ENCODE results near the gene SKA2. TPM values are rescaled to one million over a fixed set of nuclear protein-coding genes. Genes with fewer than 3 reads are reported as not detected.

SKA2 gene
- total and polyA plus RNA-seq, 2 donors (not counting 1 experiment from before 2014, with no cell fraction given) = 52.9 to 53.7 TPM

DNA sequence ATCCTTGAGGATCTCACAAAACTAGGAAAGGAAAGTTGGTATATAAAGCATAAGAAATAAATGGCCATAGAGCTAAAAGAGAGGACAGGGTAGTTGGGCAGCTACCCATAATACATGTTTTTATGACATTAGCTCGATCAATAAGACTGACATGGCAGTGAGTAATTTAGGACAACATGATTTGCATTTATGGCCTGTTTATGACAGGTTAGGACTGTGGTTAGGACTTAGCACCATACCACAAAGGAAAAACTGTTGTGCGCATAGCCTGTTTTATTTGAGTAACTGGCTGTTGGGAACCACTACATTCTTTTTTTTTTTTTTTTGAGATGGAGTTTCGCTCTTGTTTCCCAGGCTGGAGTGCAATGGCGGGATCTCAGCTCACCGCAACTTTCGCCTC lies 30.3 kb downstream of the SKA2 start:
- Histone ChIP-seq H3K4me3 (replicated peaks in 1 of 4; ENCODE audit: control extremely low read depth in 1 of 4, insufficient read depth in 1 of 4, low read depth in 3 of 4, low read length in 4 of 4) (no peak overlapping the region), H3K27me3 (ENCODE audit: control insufficient read depth, insufficient read depth, low read length) (no peaks in the 10 kb centered on the region), H3K4me2 (ENCODE audit: extremely low read depth, insufficient read depth, low read length) (no peak overlapping the region), H2AFZ (ENCODE audit: low read length) (no peak overlapping the region), H3K4me1 (ENCODE audit: control insufficient read depth, extremely low read depth, insufficient read depth, low read length) (no peaks in the 10 kb centered on the region), H3K36me3 (ENCODE audit: control insufficient read depth, insufficient read depth, low read length) (no peaks in the 10 kb centered on the region), H3K9ac (ENCODE audit: insufficient read depth, low read length) (no peak overlapping the region), H3K27ac (ENCODE audit: insufficient read depth, low read length) (no peak overlapping the region), H3K79me2 (ENCODE audit: control insufficient read depth, insufficient read depth, low read length) (peaks cover 9% of the 10 kb centered on the region), H3K9me3 (ENCODE audit: control insufficient read depth, insufficient read depth, low read depth, low read length) (no peaks in the 10 kb centered on the region), H4K20me1 (ENCODE audit: control insufficient read depth, extremely low read depth, insufficient read depth, low read length) (no peaks in the 10 kb centered on the region)
- no peak for DNase-seq (ENCODE audit: low read depth in 2 of 2)
- TF ChIP-seq, protein P1, sequence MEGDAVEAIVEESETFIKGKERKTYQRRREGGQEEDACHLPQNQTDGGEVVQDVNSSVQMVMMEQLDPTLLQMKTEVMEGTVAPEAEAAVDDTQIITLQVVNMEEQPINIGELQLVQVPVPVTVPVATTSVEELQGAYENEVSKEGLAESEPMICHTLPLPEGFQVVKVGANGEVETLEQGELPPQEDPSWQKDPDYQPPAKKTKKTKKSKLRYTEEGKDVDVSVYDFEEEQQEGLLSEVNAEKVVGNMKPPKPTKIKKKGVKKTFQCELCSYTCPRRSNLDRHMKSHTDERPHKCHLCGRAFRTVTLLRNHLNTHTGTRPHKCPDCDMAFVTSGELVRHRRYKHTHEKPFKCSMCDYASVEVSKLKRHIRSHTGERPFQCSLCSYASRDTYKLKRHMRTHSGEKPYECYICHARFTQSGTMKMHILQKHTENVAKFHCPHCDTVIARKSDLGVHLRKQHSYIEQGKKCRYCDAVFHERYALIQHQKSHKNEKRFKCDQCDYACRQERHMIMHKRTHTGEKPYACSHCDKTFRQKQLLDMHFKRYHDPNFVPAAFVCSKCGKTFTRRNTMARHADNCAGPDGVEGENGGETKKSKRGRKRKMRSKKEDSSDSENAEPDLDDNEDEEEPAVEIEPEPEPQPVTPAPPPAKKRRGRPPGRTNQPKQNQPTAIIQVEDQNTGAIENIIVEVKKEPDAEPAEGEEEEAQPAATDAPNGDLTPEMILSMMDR (conservative IDR thresholded peaks at IDR 0.05 in 1 of 2, IDR thresholded peaks at IDR 0.05 in 1 of 2; ENCODE audit: low read depth in 1 of 2, low read length in 2 of 2) = no peak
- TF ChIP-seq EZH2 (IDR thresholded peaks at IDR 0.05; ENCODE audit: low read length, missing control alignments) = no peak

DNA sequence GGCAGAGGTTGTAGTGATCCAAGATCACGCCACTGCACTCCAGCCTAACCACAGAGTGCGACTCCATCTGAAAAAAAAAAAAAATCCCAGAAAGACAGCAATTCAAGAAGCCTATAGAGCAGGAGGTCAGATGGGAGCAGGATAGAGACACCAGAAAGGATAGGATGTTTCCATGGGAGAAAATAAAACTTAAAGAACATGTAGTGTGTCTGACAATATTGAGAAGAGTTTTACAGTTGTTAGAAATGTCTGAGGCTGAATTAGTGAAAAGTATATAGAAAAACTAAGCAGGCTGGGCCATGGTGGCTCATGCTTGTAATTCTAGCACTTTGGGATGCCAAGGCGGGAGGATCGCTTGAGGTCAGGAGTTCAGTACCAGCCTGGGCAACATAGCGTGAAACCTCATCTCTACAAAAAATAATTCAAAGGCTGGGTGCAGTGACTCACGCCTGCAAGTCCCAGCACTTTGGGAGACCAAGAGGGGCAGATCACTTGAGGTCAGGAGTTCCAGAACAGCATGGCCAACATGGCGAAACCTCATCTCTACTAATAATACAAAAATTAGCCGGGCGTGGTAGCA lies 33.0 kb downstream of the SKA2 start:
- H3K4me3 ChIP-seq (replicated peaks in 1 of 4; ENCODE audit: control extremely low read depth in 1 of 4, insufficient read depth in 1 of 4, low read depth in 3 of 4, low read length in 4 of 4) = no peak overlapping the region
- H4K20me1 ChIP-seq (ENCODE audit: control insufficient read depth, extremely low read depth, insufficient read depth, low read length) = no peaks in the 10 kb centered on the region
- DNase-seq (ENCODE audit: low read depth in 2 of 2) = no peak
- H3K36me3 ChIP-seq (ENCODE audit: control insufficient read depth, insufficient read depth, low read length) = no peaks in the 10 kb centered on the region
- H2AFZ ChIP-seq (ENCODE audit: low read length) = no peak overlapping the region
- no peaks in the 10 kb centered on the region for H3K9me3 ChIP-seq (ENCODE audit: control insufficient read depth, insufficient read depth, low read depth, low read length)
- peaks cover 8% of the 10 kb centered on the region for H3K79me2 ChIP-seq (ENCODE audit: control insufficient read depth, insufficient read depth, low read length)
- no peak overlapping the region for H3K9ac ChIP-seq (ENCODE audit: insufficient read depth, low read length)
- H3K4me1 ChIP-seq (ENCODE audit: control insufficient read depth, extremely low read depth, insufficient read depth, low read length) = no peaks in the 10 kb centered on the region
- H3K27me3 ChIP-seq (ENCODE audit: control insufficient read depth, insufficient read depth, low read length) = no peaks in the 10 kb centered on the region
- H3K27ac ChIP-seq (ENCODE audit: insufficient read depth, low read length) = no peak overlapping the region
- TF ChIP-seq, protein P1 (conservative IDR thresholded peaks at IDR 0.05 in 1 of 2, IDR thresholded peaks at IDR 0.05 in 1 of 2; ENCODE audit: low read depth in 1 of 2, low read length in 2 of 2) = no peak
- no peak for TF ChIP-seq EZH2 (IDR thresholded peaks at IDR 0.05; ENCODE audit: low read length, missing control alignments)
- H3K4me2 ChIP-seq (ENCODE audit: extremely low read depth, insufficient read depth, low read length) = no peak overlapping the region

DNA sequence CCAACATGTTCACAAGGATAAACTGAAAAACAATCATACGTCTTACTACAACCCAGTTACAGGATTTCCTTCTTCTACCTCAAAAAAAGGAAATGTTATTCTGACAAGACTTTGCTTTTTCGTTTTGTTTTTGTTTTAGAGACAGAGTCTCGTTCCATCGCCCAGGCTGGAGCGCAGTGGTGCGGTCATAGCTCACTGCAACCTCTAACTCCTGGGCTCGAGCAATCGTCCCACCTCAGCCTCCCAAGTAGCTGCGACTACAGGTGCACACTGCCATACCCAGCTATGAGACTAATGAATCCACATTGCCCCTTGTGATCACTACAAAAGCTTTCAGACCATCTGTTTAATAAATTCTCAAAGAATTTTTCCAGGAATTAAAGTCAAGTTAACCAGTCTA lies 39.5 kb downstream of the SKA2 start:
- H3K4me2 ChIP-seq (ENCODE audit: extremely low read depth, insufficient read depth, low read length) = no peak overlapping the region
- no peaks in the 10 kb centered on the region for H3K27me3 ChIP-seq (ENCODE audit: control insufficient read depth, insufficient read depth, low read length)
- no peaks in the 10 kb centered on the region for H4K20me1 ChIP-seq (ENCODE audit: control insufficient read depth, extremely low read depth, insufficient read depth, low read length)
- no peak overlapping the region for H3K27ac ChIP-seq (ENCODE audit: insufficient read depth, low read length)
- no peak overlapping the region for H3K9ac ChIP-seq (ENCODE audit: insufficient read depth, low read length)
- H2AFZ ChIP-seq (ENCODE audit: low read length) = no peak overlapping the region
- H3K79me2 ChIP-seq (ENCODE audit: control insufficient read depth, insufficient read depth, low read length) = peaks cover 5% of the 10 kb centered on the region
- no peak for TF ChIP-seq EZH2 (IDR thresholded peaks at IDR 0.05; ENCODE audit: low read length, missing control alignments)
- H3K4me3 ChIP-seq (replicated peaks in 1 of 4; ENCODE audit: control extremely low read depth in 1 of 4, insufficient read depth in 1 of 4, low read depth in 3 of 4, low read length in 4 of 4) = no peak overlapping the region
- H3K9me3 ChIP-seq (ENCODE audit: control insufficient read depth, insufficient read depth, low read depth, low read length) = no peaks in the 10 kb centered on the region
- H3K4me1 ChIP-seq (ENCODE audit: control insufficient read depth, extremely low read depth, insufficient read depth, low read length) = no peaks in the 10 kb centered on the region
- H3K36me3 ChIP-seq (ENCODE audit: control insufficient read depth, insufficient read depth, low read length) = peaks cover 1% of the 10 kb centered on the region
- no peak for DNase-seq (ENCODE audit: low read depth in 2 of 2)

Data from fibroblast of lung (primary cell).